VCaP (cell line): ENCODE data around the gene COMMD6.
"Not testable (repeated sequence)": the region's sequence is repeated elsewhere in the genome, so short reads cannot be mapped to it uniquely, and the experiment has no call there.

Experiments
- H3K27ac ChIP-seq: fragments of 450-650 bp; 2 replicates; pipeline ENCODE4 v1.5.1; 2017
- TF ChIP-seq, protein P1 (sequence below): fragments of 450-650 bp; conservative IDR thresholded peaks from 2 replicates; pipeline ENCODE4 v1.5.1; 2017; ENCODE audit warnings: mild to moderate bottlenecking, moderate library complexity

Gene COMMD6

GRCh38 chr13:75547917-75548316, 10.3 kb upstream of the COMMD6 start:
- H3K27ac ChIP-seq = no peak overlapping the region
- TF ChIP-seq, protein P1, sequence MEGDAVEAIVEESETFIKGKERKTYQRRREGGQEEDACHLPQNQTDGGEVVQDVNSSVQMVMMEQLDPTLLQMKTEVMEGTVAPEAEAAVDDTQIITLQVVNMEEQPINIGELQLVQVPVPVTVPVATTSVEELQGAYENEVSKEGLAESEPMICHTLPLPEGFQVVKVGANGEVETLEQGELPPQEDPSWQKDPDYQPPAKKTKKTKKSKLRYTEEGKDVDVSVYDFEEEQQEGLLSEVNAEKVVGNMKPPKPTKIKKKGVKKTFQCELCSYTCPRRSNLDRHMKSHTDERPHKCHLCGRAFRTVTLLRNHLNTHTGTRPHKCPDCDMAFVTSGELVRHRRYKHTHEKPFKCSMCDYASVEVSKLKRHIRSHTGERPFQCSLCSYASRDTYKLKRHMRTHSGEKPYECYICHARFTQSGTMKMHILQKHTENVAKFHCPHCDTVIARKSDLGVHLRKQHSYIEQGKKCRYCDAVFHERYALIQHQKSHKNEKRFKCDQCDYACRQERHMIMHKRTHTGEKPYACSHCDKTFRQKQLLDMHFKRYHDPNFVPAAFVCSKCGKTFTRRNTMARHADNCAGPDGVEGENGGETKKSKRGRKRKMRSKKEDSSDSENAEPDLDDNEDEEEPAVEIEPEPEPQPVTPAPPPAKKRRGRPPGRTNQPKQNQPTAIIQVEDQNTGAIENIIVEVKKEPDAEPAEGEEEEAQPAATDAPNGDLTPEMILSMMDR = no peak

DNA sequence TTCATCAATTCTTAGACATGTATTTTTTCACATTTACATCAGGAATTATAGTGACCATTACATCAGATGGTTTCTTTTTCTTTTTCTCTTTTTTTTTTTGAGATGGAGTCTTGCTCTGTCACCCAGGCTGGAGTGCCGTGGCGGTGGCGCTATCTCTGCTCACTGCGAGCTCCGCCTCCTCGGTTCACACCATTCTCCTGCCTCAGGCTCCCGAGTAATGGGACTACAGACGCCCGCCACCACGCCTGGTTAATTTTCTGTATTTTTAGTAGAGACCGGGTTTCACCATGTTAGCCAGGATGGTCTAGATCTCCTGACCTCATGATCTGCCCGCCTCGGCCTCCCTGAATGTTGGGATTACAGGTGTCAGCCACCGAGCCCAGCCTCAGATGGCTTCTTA, 7.7 kb upstream of the COMMD6 start:
- not testable (repeated sequence) for H3K27ac ChIP-seq

- TF ChIP-seq, protein P1 = no peak
- no peak overlapping the region for H3K27ac ChIP-seq
These were observed 7.2 kb upstream of the COMMD6 start for GRCh38 chr13:75544681-75545330.

GRCh38 chr13:75541961-75542360, 4.3 kb upstream of the COMMD6 start:
- TF ChIP-seq, protein P1 = no peak
- no peak overlapping the region for H3K27ac ChIP-seq

- TF ChIP-seq, protein P1 = no peak
- H3K27ac ChIP-seq = no peak overlapping the region
These were observed 3.6 kb upstream of the COMMD6 start for GRCh38 chr13:75541287-75541686.

- no peak overlapping the region for H3K27ac ChIP-seq
- TF ChIP-seq, protein P1 = no peak
These were observed 3.8 kb downstream of the COMMD6 start for GRCh38 chr13:75533861-75534260.

GRCh38 chr13:75530549-75530961, 7.1 kb downstream of the COMMD6 start:
- no peak overlapping the region for H3K27ac ChIP-seq
- TF ChIP-seq, protein P1 = no peak

DNA sequence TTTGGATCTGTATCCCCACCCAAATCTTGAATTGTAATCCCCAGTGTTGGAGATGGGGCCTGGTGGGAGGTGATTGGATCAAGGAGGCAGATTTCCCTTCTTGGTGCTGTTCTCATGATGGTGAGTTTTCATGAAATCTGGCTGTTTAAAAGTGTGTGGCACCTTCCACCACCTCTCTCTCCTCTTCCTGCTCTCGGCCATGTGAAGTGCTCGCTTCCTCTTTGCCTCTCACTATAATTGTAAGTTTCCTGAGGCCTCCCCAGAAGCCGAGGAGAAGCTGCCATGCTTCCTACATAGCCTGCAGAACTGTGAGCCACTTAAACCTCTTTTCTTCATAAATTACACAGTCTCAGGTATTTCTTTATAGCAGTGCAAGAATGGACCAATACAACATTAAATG, 15.7 kb downstream of the COMMD6 start:
- TF ChIP-seq, protein P1 = no peak
- no peak overlapping the region for H3K27ac ChIP-seq
